ENCODE data around the gene ARHGAP20.

Gene ARHGAP20

DNA sequence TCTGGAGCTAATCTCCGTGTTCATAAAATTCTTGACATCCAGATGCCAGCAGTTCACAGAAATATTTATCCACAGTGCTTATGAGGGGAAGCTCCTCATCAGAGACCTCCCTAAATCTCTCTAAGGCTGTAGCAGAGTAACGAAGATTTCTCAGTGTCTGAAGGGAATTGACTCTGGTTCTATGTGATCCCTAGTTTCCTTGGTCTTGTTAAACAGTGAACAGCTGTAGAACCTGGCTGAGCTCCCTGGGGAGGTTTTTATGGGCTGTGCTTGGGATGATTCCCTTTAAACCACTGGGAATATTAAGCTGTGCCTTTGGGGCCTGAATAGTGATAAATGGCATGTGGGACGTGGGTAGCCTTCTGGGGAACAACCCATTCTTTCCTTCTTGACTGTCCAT, 43.7 kb upstream of the ARHGAP20 start:
- DNase-seq (ENCODE audit: extremely low read depth, low read depth), result no peak
- TF ChIP-seq CTCF (IDR thresholded peaks at IDR 0.05; ENCODE audit: low read depth, low read length, missing control alignments), result no peak
- no peak overlapping the region for H3K4me3 ChIP-seq (replicated peaks; ENCODE audit: low read depth, low read length)

- no peak for TF ChIP-seq CTCF (IDR thresholded peaks at IDR 0.05; ENCODE audit: low read depth, low read length, missing control alignments)
- DNase-seq (ENCODE audit: extremely low read depth, low read depth), result no peak
These were observed 40.7 kb upstream of the ARHGAP20 start for GRCh38 chr11:110752890-110753289.

DNA sequence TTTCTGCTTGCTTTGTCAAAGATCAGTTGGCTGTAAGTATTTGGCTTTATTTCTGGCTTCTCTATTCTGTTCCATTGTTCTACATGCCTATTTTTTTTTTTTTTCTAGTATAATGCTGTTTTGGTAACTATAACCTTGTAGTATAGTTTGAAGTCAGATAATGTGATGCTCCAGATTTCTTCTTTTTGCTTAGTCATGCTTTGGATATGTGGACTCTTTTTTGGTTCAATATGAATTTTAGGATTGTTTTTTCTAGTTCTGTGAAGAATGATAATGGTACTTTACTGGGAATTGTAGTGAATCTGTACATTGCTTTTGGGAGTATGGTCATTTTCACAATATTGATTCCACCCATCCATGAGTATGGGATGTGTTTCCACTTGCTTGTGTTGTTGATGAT, 37.9 kb upstream of the ARHGAP20 start:
- no peak for TF ChIP-seq CTCF (IDR thresholded peaks at IDR 0.05; ENCODE audit: low read depth, low read length, missing control alignments)
- no peak for DNase-seq (ENCODE audit: extremely low read depth, low read depth)
- H3K4me3 ChIP-seq (replicated peaks; ENCODE audit: low read depth, low read length), result no peak overlapping the region

More at GRCh38 chr11:110752890-110753289, 40.7 kb upstream of the ARHGAP20 start:
- H3K4me3 ChIP-seq (replicated peaks; ENCODE audit: low read depth, low read length), result no peak overlapping the region

DNA sequence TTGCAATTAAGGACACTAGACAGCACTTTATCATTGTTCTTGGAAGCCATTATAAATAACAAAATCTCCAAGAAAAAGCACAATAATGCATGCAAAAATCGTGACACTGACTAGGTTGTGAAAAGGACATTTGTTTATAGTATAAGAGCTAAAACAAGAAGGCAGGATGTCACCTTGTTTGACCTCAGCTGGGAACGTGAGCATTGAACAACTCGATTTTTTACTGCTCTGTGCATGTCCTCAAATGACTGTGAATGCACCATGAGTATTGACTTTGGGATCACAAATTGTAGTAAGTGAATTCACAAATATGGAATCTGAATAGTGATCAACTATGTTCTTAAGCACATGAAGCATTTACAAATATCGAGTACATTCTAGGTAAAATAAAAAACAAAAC, 35.3 kb upstream of the ARHGAP20 start:
- no peak overlapping the region for H3K4me3 ChIP-seq (replicated peaks; ENCODE audit: low read depth, low read length)
- no peak for DNase-seq (ENCODE audit: extremely low read depth, low read depth)
- TF ChIP-seq CTCF (IDR thresholded peaks at IDR 0.05; ENCODE audit: low read depth, low read length, missing control alignments), result no peak

- no peak for DNase-seq (ENCODE audit: extremely low read depth, low read depth)
- no peak for TF ChIP-seq CTCF (IDR thresholded peaks at IDR 0.05; ENCODE audit: low read depth, low read length, missing control alignments)
These were observed 26.4 kb upstream of the ARHGAP20 start for GRCh38 chr11:110738641-110739040.

GRCh38 chr11:110737593-110737992, 25.4 kb upstream of the ARHGAP20 start:
- no peak for TF ChIP-seq CTCF (IDR thresholded peaks at IDR 0.05; ENCODE audit: low read depth, low read length, missing control alignments)
- no peak overlapping the region for H3K4me3 ChIP-seq (replicated peaks; ENCODE audit: low read depth, low read length)
- no peak for DNase-seq (ENCODE audit: extremely low read depth, low read depth)

More at GRCh38 chr11:110738641-110739040, 26.4 kb upstream of the ARHGAP20 start:
- no peak overlapping the region for H3K4me3 ChIP-seq (replicated peaks; ENCODE audit: low read depth, low read length)

GRCh38 chr11:110736171-110736553, 23.9 kb upstream of the ARHGAP20 start:
- DNase-seq (ENCODE audit: extremely low read depth, low read depth), result no peak
- H3K4me3 ChIP-seq (replicated peaks; ENCODE audit: low read depth, low read length), result no peak overlapping the region
- no peak for TF ChIP-seq CTCF (IDR thresholded peaks at IDR 0.05; ENCODE audit: low read depth, low read length, missing control alignments)

Data from HFF-Myc (cell line).